ENCODE data around the gene TLCD5.

Gene TLCD5

DNA sequence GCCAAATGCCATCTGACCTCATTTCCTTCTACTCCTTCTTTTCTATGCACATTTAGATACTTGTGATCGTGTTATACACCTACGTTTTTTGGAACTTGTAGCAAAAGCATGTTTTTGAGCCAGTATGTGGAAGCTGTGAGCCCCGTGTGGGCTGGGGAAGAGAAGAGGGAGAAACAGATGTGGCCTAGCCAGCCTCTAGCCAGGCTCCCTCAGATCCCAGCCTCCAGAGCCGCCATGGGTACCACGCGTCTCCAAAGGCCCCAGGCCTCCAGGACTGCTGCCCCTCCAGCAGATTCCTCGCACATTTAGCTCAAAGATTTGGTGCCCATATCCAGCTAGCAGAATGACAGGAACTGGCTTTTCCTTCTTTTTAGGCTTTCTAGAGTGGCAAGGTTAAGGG, 17.0 kb upstream of the TLCD5 start:
- DNase-seq = no peak

DNA sequence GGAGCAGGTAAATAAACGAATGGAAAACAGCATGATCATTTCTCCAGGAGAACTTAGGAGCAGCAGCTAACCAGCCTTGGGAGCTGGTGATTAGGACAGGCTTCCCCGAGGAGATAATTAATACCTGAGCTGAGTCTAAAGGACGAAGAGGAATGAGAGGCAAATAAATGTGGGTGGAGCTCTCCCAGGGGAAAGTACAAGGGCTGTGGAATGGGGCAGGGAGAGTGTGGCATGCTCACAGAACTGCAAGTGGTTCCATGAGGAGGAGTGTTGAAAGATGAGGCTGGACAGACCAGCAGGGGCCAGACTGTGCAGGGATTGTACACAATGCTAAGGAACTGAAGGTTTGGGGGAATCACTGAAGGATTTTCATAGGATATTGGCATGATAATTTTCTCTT, 14.2 kb upstream of the TLCD5 start:
- no peak for DNase-seq

DNA sequence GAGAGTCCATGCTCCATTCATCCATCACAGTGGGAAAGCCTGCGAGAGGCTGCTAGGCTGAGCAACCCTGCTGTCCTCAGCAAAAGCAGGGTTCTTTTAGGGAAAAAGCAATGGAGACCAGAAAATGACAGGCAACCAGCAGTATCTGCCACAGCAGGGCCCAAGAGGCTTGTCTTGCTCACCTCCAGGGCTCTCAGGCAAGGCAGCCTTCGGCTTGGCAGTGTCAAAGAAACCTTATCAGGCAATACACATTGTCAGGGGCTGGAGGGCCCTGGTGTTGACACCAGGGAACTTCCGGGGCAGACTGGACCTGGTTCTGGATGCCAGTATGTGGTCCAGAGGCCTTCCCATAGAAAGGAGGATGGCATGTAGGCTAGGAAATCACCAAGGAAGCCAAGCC, 10.2 kb upstream of the TLCD5 start:
- no peak for DNase-seq

DNA sequence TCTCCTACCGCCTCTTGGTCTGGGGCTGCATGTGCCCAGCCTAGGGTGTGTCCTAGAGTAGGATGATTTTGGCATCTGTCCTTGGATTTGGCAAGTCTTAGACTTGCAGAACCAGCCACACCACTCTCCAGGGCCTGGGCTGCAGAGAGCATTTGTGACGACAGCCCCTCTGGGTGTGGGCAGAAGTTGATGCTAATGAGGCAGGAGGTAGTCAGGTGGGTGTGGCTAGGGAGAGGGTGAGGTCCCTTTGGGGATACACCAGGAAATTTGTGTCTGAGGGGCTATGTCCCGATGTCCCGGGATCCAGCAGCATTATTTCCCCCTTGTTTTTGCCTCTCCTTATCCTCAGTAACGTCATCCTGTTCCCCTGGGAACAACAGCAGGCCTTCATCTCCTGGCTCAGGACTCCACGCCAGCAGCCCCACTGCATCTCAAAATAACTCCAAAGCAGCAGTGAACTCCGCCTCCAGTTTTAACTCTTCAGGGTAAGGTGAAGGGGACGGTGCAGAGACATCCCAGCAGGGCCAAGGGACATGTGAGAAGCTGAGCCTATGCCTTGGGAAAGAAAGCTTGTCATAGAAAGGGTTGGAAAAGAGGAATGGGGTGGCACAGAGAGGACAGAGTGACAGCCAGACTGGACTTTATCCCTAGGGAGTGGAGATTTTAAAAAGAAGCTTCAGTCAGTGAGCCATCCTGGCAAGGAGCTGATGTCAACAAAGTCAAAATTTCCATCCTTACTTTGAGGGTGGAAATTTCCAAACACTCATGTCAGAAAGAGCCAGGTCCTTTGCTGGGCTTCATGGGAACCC, 8.0 kb upstream of the TLCD5 start:
- no peak for DNase-seq

DNA sequence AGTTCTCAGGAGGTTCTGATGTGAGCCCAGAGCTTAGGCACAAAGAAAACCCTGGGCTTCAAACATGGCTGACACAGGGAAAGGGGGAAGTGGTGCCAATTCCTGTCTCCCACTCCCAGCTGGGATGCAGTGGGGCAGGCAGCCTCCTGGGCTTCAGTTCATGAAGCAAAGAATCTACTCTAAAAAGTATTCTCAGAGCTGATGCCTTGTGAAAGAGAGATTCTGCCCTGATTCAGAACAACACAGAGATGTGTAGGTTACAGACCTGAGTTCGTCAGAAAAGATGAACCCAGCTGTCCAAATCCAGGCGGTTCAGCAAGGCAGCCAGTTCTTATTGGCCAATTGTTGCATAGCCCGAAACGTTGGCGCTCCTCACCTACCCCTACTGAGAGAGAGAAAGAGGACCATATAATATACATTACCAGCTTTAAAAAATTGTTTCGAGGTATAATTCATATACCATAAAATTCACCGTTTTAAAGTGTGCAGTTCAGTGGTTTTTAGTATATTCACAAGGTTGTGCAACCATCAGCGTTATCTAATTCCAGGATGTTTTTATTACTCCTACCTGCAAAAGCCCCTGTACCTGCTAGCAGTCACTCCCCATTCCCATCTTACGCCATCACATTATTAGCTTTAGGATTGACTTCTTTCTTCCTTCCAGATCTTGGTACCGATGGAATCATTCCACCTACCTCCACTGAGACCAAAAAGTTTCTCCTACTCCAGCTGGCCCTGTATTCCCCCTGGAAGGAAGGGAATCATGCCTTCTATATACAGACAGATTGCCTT, 7.2 kb upstream of the TLCD5 start:
- DNase-seq = no peak

DNA sequence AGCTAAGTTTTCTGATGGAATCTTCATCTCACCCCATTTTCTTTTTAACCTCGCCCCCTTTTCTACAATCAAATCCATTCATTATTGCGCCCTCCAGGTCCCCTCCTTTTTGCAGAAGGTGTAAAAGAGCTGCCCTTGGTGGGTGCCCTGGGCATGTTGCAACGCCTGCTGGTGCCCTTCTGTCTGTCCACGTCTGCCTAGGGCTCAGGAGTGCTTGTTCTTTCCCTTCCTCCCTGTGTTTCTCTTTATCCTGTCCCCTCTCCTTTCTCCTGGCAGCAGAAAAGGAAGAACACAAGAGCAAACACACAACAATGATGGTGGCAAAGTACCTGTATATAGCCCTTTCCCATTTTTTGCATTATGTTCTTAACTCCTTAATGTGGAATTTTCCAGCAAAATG, 6.2 kb upstream of the TLCD5 start:
- peak; percentile 11 for DNase-seq

DNA sequence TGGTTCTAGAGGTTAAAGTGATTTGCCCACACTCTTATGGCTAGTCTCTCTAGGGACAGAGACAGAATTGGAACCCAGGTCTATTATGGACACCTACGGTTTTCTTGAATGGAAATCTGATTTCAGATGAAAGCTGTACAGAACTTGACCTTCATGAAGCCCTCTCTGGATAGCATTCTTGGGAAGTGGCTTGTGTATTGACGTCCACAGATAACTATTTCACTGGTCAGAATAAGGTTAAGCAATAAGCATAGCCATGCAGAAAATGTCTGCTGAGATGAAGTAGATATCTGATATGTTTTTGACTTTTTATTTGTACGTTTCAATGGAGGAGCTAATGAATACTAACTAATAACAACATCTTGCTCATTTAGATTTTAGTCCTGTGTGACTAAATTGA, 1.1 kb downstream of the TLCD5 start:
- no peak for DNase-seq

DNA sequence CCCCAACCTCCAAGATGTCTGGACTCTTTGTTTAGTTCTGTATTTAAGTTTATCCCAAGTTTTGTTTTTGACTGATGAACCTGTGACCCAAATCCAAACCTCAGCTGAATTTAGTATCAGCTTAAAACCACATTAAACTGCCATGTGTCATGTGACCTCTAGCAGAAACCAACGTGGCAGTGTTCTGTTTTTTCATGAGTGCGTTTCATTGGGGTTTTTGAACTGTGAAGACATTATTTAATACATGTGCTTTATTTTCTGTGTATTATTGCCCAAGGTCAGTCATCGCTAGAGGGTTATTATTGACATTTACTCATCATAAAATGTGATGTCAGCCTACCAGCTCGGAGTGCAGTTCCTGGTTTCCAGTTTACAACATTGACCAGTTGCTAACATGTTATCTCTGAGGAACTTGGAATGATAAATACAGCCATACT, 1.8 kb downstream of the TLCD5 start:
- DNase-seq = no peak

DNA sequence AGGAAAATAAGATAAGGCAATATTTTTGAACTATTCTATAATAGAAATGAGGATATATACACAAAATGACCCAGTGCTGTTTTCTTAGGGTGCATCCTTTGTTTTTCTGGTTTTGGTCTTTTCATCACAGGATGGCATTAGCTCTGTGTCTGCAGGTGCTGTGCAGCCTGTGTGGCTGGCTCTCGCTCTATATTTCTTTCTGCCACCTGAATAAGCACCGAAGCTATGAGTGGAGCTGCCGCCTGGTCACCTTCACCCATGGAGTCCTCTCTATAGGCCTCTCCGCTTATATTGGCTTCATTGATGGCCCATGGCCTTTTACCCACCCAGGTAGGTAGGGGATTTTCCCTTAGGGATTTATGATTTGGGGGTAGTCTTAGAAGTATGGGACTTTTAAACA, 2.2 kb downstream of the TLCD5 start:
- DNase-seq = no peak

DNA sequence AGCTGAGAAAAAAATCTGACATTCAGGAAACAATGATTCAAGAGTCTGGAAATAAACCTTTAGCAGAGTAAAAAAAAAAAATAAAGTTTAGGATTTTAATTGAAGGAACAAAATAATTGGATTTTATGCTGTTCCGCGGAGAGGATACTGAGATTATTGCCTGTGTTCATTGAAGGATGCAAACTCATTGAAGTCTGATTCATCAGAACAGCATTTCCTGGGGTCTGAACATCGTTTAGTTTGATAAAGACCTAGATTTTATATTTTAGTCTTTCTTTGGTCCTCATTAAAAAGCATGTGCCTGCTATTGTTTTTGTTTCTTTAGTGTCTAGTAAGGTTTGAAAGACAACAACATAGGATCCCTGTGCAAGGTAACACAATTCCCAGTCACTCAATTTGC, 4.5 kb downstream of the TLCD5 start:
- no peak for DNase-seq

DNA sequence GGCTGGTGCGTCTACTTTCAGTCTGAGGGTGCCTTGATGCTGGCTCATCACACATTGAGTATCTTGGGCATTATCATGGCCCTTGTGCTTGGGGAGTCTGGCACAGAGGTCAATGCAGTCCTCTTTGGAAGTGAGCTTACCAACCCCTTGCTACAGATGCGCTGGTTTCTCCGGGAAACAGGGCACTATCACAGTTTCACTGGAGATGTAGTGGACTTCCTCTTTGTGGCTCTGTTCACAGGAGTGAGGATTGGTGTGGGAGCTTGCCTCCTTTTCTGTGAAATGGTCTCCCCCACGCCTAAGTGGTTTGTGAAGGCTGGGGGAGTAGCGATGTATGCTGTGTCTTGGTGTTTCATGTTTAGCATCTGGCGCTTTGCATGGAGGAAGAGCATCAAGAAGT, 4.9 kb downstream of the TLCD5 start:
- no peak for DNase-seq

DNA sequence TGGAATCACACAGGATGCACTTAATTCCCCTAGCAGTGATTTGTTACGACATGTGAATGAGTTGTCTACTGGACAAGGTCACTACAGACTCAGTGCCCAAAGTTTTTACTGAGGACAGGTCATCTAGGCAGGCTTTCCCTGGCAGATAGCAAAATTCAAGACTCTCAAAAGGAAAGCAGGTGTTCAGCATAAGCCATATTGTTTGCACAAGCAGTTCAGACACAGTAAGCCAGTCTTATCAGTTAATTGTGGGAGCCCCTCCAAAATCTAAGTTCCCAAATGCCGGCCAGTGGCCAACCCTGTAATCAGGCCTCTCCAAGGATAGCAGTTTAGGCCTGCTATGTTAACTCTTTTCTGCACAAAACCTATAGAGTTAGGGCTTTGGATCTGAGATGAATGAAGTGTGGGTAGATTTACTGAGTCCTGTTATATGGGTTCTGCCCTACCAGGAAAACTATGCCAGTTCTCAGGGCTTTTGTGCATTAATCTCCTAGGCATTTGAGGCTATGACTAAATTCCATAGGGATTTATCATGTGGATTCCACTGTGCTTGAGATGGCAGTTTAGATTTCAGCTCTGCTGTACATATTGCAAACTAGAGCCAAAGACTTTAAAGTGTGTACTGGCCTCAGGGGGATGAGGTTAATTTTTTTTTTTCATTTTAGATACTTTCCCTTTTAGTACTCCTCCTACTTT, 6.3 kb downstream of the TLCD5 start:
- peak; percentile 59 for DNase-seq

DNA sequence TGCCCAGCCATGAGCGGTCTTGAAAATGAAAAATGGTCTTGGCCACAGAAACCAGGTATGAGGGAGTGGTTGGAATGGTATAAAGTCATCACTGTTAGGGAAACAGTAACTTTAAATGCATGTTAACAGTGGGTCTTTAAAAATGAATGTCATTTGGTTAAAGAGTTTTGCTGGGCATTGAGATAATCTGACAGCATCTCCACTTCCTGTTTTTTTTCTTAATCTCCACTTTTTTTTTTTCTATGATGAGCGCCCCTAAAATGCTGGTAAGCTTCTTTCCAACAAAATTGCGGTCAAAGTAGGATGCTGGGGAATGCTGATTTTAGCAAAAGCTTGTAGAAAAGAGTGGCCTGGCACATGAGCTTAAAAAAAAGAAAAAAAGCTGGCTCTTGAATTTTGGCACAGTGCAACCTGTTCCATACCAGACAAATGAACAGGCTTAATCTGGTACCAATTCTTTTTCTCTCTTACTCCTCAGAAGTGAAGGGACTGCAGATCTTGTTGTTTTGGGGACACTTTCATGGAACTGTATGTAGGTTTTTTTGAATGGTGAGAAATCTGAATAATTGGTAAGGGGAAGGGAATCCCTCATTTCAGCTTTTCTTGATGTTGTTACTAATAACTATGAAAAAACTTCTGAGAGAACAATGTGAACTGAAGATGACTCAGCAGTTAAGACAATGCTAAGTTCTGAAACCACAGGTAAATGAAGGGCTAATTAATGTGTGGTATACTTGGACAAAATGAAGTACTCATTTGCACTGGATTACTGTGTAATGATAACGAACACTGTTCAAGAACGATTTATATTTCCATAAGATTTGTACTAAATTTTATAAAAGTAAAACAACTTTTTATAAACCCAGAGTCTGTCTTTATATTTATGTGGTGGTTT, 8.0 kb downstream of the TLCD5 start:
- DNase-seq = no peak

DNA sequence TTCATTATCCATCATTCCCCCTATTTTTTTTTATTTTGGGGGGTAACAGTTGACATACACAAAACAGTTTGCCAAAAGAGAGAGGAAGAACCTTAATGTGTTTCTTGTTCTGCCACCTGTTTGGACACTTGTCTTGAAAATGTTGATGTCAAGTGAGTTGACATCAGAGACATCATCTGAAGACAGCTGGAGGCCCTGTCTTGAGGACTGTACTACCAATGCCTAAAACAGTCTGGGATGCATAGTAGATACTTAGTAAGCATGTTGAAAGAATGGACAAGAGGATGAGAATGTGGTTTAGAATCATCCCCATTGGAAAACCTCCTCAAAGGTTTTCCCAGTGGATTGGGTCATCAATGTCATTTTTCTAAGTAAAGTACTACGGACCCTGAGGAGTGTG, 8.7 kb downstream of the TLCD5 start:
- no peak for DNase-seq

DNA sequence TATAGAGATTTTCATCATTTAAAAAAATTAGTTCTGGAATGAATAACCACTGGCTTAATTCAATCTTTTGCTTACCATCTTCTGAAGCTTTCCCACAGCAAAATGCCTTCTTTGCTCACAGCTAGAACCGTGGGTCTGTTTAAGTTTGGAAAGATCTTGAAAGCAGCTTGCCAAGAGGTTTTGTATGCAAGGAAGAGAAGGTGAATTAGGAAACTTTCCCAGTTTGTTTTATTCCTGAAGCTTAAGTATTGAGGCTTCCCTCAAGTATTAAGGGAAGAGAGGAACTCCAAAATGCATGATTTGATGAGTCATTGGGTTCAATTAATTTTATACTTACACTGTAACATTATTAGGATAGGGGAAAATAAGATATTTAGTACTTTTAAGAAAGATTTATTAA, 9.2 kb downstream of the TLCD5 start:
- DNase-seq = no peak

DNA sequence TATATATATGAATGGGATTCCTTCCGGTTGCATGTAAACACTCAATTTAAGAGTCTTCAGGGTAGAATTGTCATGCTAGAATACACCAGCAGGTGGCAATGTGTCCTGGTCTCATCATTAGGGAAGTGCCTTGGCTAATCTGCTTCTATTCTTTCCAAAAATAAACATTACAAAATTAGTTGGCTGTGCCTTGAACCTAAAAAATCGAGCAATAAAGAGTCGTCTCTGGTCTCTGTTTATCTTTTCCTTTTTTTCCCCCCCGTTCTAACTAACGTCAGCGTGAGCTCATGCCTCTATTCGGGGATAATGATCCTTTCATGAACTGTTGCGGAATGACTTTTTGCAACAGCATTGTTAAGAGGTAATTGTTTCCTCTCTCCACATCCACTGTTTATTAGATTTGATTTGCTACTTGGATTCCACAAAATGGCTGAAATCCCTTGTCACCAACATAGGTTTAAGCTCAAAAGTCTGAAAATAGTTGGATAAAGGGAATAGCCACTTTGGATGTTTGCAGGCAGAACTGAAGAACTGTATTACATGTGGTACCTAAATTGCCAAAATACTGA, 9.9 kb downstream of the TLCD5 start:
- peak; percentile 92 for DNase-seq

DNA sequence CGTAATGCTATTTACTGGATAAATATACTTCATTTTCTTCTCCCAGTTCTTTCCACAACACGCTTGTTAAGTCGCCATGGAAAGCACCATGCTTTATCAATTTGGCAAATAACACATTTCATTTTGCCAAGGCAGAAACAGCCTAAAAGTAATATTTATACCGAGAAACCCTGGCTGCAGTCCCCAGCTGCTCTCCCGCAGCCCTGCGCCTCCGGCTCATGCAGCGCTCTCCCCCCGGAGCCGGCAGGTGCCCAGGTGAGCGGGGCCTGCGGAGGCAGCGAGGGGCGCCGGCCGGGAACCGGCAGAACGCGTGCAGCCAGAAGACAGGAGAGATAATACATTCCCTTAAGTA, 10.4 kb downstream of the TLCD5 start:
- peak; percentile 80 for DNase-seq

DNA sequence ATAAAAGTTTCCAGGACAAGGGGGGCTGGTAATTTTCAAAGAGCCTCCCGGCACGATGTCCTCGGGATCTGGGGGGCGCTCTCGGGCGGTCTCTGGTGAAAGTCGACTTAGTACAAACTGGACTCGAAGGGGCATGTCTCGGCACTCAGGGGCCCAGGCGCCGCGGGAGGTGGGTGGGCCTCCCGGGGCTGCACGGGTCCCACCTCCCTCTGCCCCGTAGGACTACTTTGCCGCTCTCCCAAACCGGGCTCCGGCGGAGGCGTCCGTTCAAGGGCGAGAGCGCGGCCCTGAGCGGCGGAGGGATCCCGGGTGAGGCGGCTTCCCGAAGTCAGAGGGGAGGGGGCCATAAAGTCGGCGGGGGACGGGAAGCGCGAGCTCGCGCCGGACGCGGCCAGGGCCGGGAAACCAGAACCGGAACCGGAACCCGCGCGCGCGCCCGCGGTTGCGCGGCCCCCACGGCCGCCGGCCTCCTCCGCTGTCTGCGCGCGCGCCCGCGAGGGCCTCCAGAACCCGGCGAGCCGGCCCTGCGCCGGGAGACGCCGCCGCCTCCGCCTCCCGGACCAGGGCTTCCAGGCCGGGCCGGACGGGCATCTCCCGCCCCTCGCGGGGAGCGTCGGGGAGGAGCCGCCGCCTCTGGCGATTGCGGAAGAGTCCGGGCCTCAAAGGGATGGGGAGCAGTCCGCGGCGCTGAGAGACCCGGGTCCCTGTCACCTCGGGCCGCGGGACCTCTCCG, 11.0 kb downstream of the TLCD5 start, which contains the start of gene ARHGEF12:
Gene ARHGEF12 (plus strand): TSS at position 506 of the 733 bp plus-strand sequence. CDS start 831 bp downstream, outside the sequence.
- DNase-seq = peak; percentile 96

DNA sequence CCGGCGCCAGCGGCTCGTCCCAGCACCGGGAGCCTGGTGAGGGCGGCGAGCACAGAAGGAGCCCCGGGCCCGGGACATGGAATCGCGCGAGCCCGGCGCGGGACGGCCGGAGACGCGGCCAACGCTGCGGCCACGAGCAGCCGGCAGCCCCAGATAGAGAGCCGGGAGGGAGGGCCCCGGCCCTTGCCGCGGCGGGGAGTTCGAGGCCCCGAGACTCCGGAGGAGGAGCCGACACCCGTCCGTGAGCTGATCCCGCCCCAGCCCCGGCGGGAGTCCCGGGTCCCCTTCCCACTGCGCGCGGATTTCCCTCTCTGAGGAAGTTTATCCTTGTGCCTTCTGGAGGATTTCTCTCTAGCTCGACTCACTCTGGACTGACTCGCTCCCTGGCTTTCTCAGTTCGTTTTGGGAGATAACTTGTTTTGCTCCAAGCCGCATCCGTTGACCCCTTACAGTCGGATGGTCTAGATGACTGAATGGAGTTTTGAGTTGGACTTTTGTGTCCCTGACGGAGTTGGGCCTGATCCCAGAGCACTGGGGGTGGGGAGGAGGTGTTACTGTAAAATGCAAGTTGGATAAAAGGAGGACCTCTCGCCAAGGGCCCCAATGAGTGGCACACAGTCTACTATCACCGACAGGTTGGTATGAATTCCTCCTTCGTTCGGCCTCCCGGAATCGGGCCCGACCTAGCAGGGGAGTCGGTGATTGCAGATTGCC, 11.7 kb downstream of the TLCD5 start:
- DNase-seq = peak; percentile 56

DNA sequence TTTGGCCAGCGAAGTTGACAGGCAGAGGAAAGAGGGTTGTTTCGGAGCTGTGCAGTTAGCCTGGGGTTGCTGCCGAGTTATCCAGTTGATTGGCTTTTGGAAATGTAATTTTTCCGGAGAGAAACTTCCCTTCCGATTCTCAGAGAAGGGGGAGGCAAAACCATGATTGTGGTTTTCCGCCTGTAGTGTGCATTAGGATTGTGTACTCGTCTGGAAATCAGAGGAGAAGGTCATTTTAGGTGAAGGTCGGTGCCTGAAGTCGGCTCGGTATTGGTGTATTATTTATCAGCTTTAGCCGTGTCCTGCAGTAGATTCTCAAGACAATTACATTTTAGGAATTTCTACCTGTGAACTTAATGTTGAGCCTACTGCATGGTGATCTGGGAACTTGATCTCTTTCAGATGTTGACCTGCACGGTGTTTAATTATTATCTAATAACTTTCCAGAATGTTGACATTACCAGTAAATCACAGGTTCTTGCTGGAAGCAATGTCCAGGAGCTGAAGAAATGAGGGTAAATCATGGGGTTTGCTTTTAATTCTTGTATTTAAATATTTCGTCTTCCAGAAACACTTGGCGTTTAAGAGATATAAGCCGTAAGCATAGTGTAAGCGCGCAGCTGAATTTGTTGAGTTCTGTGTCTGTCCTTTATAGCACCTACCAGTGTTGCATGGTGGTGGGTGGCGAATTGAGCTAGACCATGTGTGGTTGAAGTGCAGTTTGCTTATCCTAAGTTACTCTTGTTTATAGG, 12.4 kb downstream of the TLCD5 start:
- DNase-seq = peak; percentile 48

All from NCI-H1105 treated with DMSO at 0.1 percent for 48 hours (cell line).